Activated CD8-positive, alpha-beta memory T cell treated with anti-CD3 and anti-CD28 coated beads for 24 hours (primary cell): Measurements from ENCODE around the gene RFX2.
A peak's percentile ranks its signal among the peaks of the same experiment; 100 is the strongest.
"Not testable (repeated sequence)": the region's sequence is repeated elsewhere in the genome, so short reads cannot be mapped to it uniquely, and the experiment has no call there.

Source experiments
- DNase-seq: peaks from one replicate; pipeline ENCODE4 v3.0.0-alpha.2; 2020

Gene RFX2

GRCh38 chr19:6073858-6074708 lies 36.2 kb downstream of the RFX2 start:
- DNase-seq = no peak

GRCh38 chr19:6073233-6073632 lies 37.1 kb downstream of the RFX2 start:
- DNase-seq = not testable (repeated sequence)

- DNase-seq = peak; percentile 19
Observed at GRCh38 chr19:6071875-6072274, 38.4 kb downstream of the RFX2 start.

- DNase-seq = peak; percentile 15
Observed at GRCh38 chr19:6070720-6071485, 39.4 kb downstream of the RFX2 start.

- DNase-seq = peak; percentile 53
Observed at GRCh38 chr19:6070207-6070681, 40.1 kb downstream of the RFX2 start.

GRCh38 chr19:6069268-6069791 lies 41.0 kb downstream of the RFX2 start:
- peak; percentile 57 for DNase-seq

- DNase-seq = no peak
Observed at GRCh38 chr19:6068711-6069110, 41.6 kb downstream of the RFX2 start.

- no peak for DNase-seq
Observed at GRCh38 chr19:6067975-6068374, 42.3 kb downstream of the RFX2 start.

GRCh38 chr19:6066661-6067646 lies 43.3 kb downstream of the RFX2 start:
- DNase-seq = peak; percentile 41

GRCh38 chr19:6065685-6066374 lies 44.5 kb downstream of the RFX2 start:
- peak; percentile 74 for DNase-seq

- DNase-seq = no peak
Observed at GRCh38 chr19:6064336-6065073, 45.8 kb downstream of the RFX2 start.

GRCh38 chr19:6063576-6064335 lies 46.5 kb downstream of the RFX2 start:
- DNase-seq = no peak

- no peak for DNase-seq
Observed at GRCh38 chr19:6062961-6063575, 47.2 kb downstream of the RFX2 start.

GRCh38 chr19:6062274-6062673 lies 48.0 kb downstream of the RFX2 start:
- peak; percentile 77 for DNase-seq

- peak; percentile 59 for DNase-seq
Observed at GRCh38 chr19:6061376-6062130, 48.7 kb downstream of the RFX2 start.

- DNase-seq = peak; percentile 73
Observed at GRCh38 chr19:6060600-6061375, 49.5 kb downstream of the RFX2 start.

GRCh38 chr19:6059988-6060599 lies 50.2 kb downstream of the RFX2 start:
- DNase-seq = peak; percentile 54
